ENCODE data around the gene SND1.

Gene SND1

DNA sequence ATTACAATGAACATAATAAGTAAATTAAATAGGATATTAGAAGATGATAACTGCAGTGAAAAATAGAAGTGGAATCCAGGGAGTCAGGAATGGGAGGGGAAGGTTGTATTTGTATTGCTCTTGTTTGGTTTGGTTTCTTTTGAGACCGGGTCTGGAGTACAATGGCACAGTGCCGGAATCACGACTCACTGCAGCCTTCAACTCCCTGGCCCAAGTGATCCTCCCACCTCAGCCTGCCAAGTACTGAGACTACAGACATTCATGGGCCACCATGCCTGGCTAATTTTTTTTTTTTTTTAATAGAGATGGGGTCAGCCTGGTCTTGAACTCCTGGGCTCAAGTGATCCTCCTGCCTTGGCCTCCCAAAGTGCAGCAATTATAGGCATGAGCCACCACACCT, 439.1 kb downstream of the SND1 start:
- H3K27me3 ChIP-seq (replicated peaks): no peaks in the 10 kb centered on the region
- in situ Hi-C loops (cut with HindIII; ENCODE audit: low pct_ligation_motif_present, low sequenced_read_pairs): no loop called here
- TF ChIP-seq, protein P1, sequence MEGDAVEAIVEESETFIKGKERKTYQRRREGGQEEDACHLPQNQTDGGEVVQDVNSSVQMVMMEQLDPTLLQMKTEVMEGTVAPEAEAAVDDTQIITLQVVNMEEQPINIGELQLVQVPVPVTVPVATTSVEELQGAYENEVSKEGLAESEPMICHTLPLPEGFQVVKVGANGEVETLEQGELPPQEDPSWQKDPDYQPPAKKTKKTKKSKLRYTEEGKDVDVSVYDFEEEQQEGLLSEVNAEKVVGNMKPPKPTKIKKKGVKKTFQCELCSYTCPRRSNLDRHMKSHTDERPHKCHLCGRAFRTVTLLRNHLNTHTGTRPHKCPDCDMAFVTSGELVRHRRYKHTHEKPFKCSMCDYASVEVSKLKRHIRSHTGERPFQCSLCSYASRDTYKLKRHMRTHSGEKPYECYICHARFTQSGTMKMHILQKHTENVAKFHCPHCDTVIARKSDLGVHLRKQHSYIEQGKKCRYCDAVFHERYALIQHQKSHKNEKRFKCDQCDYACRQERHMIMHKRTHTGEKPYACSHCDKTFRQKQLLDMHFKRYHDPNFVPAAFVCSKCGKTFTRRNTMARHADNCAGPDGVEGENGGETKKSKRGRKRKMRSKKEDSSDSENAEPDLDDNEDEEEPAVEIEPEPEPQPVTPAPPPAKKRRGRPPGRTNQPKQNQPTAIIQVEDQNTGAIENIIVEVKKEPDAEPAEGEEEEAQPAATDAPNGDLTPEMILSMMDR (IDR thresholded peaks at IDR 0.05; ENCODE audit: low read depth, low read length, missing control alignments): no peak
- H3K27ac ChIP-seq: no peak overlapping the region
- H3K36me3 ChIP-seq (replicated peaks): peaks cover 61% of the 10 kb centered on the region
- no peak for DNase-seq
- H3K4me3 ChIP-seq (ENCODE audit: low read depth, low read length): no peak overlapping the region

DNA sequence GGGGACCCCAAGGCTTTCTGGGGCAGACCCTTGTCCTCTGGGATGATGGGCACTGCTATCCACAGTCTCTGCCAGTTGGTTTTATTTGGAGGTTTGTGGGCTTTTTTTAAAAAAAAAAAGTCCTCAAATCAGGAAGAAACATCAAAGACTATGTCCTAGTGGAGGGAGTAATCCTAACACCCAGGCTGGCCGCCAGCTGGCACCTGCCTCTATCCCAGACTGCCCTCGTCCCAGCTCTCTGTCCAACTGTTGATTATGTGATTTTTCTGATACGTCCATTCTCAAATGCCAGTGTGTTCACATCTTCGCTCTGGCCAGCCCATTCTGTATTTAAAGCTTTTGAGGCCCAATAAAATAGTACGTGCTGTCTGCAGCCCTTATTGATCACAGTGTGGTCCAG, 440.2 kb downstream of the SND1 start:
- Histone ChIP-seq H3K27ac (no peak overlapping the region), H3K27me3 (replicated peaks) (no peaks in the 10 kb centered on the region), H3K36me3 (replicated peaks) (peaks cover 51% of the 10 kb centered on the region), H3K4me3 (ENCODE audit: low read depth, low read length) (no peak overlapping the region)
- DNase-seq: no peak
- TF ChIP-seq, protein P1 (IDR thresholded peaks at IDR 0.05; ENCODE audit: low read depth, low read length, missing control alignments): no peak
- in situ Hi-C loops (cut with HindIII; ENCODE audit: low pct_ligation_motif_present, low sequenced_read_pairs): no loop called here

DNA sequence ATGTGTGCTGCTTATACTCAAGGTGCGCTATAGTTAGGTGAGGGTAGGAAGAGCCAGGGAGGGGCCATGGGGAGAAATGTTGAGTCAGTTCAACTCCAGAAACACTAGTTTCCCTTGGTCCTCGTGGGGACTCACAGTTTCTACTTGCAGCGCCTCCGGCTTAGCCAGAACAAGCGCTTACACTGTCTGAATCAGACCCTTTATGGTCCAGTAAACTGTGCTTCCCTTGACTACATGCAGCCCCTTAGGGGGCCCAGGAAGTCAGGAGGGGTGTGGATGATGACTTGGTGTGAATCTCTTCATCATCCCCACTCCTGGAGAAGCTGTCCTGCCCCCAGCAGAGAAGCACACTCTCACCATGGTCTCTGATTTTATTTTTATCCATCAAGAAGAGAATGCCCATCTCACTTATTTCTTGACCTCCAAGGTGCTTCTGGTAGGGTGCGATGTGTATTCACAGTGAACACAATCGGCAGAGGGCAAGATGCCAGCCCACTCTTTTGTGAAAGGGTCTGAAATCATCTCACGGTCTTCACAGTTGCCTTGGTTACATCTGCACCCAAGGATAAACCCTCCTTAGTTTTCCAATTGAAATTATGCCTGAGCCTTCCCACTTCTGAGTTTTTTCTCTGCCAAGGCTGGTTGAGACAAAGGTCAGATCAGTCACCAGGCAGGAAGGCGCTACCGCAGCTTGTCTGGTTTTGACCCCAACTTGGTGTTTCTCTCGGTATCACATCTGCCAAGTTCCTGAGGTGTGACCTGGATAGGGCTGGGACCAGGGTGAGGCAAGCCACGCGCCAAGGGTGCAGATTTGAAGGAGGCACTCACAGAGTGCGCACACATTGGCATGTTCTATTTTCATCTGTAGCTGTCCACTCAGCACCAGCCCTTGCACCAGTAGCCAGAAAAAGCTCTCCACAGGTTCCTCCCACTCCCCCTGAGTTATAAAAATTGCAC, 441.9 kb downstream of the SND1 start:
- H3K27me3 ChIP-seq (replicated peaks): no peaks in the 10 kb centered on the region
- in situ Hi-C loops (cut with HindIII; ENCODE audit: low pct_ligation_motif_present, low sequenced_read_pairs): no loop called here
- TF ChIP-seq, protein P1 (IDR thresholded peaks at IDR 0.05; ENCODE audit: low read depth, low read length, missing control alignments): no peak
- no peak overlapping the region for H3K4me3 ChIP-seq (ENCODE audit: low read depth, low read length)
- H3K27ac ChIP-seq: no peak overlapping the region
- DNase-seq: no peak
- peaks cover 45% of the 10 kb centered on the region for H3K36me3 ChIP-seq (replicated peaks)

DNA sequence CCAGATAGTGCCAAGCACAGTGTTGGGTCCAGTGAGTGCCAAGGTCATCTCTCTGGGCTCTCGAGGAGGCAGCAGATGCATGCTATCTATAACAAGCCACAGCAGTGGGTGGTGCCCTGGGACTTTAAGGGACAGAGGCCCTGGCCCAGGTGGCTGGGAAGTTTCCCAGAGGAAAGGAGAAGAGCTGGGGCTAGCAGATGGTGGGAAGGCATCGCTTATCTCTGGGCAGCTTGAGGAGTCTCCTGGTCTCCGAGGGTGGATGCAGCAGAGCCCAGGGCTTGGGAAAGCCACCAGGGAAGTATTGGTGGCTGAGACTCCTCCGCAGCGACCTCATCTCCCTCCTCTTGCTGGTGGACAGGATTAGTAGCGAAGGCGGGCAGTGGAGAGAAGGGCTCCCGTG, 442.7 kb downstream of the SND1 start:
- Histone ChIP-seq H3K36me3 (replicated peaks) (peaks cover 39% of the 10 kb centered on the region), H3K4me3 (ENCODE audit: low read depth, low read length) (no peak overlapping the region), H3K27ac (no peak overlapping the region), H3K27me3 (replicated peaks) (no peaks in the 10 kb centered on the region)
- TF ChIP-seq, protein P1 (IDR thresholded peaks at IDR 0.05; ENCODE audit: low read depth, low read length, missing control alignments): no peak
- in situ Hi-C loops (cut with HindIII; ENCODE audit: low pct_ligation_motif_present, low sequenced_read_pairs): no loop called here
- no peak for DNase-seq

DNA sequence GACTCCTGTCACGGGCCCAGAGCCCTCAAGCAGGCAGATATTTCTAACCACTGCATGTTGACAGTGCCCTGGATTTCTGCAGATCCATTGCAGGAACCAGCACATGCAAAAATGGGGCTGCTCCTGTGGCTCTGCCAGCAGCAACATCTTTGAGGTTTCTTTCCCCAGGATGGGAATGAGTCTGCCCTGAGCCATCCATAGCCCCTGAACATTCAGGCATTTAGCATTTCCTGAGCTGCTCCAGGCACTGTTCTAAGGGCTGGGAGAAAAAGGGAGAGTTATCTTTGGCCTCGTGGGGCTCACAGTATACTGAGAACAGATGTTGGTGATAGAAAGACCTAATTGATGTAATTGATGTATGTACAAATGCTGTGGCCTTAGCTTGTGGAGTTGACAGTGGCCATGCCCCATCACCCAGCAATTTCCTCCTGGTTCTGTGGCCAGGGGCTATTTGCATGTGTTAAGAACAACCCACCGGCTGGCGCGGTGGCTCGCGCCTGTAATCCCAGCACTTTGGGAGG, 445.3 kb downstream of the SND1 start:
- TF ChIP-seq, protein P1 (IDR thresholded peaks at IDR 0.05; ENCODE audit: low read depth, low read length, missing control alignments): no peak
- Histone ChIP-seq H3K27me3 (replicated peaks) (no peaks in the 10 kb centered on the region), H3K4me3 (ENCODE audit: low read depth, low read length) (no peak overlapping the region), H3K27ac (no peak overlapping the region), H3K36me3 (replicated peaks) (peaks cover 22% of the 10 kb centered on the region)
- in situ Hi-C loops (cut with HindIII; ENCODE audit: low pct_ligation_motif_present, low sequenced_read_pairs): no loop called here
- DNase-seq: no peak
